Loucy (cell line): ENCODE measurements around the gene DTNB.

Experiments used
- CTCF ChIP-seq: fragments of 200-600 bp; sonication (generic); conservative IDR thresholded peaks from 2 replicates; pipeline ENCODE4 v1.5.1; 2014; ENCODE audit warnings: mild to moderate bottlenecking, antibody characterized with exemption, low read length
- EZH2phosphoT487 ChIP-seq: fragments of 200-600 bp; IDR thresholded peaks from 2 replicates; pipeline ENCODE4 v1.6.1; 2018; ENCODE audit warnings: antibody characterized with exemption, mild to moderate bottlenecking, moderate library complexity, borderline replicate concordance

GRCh38 chr2:25598332-25598731, 75.0 kb downstream of the DTNB start:
- TF ChIP-seq CTCF, result no peak
- no peak for TF ChIP-seq EZH2phosphoT487
